Embryonic facial prominence (tissue), 1 donor: Measurements from ENCODE around the gene TIFAB.

Experiments
- DNase-seq: peaks from one replicate; pipeline ENCODE4 v3.0.0-alpha.2; 2016; ENCODE audit errors: extremely low spot score

Gene TIFAB

DNA sequence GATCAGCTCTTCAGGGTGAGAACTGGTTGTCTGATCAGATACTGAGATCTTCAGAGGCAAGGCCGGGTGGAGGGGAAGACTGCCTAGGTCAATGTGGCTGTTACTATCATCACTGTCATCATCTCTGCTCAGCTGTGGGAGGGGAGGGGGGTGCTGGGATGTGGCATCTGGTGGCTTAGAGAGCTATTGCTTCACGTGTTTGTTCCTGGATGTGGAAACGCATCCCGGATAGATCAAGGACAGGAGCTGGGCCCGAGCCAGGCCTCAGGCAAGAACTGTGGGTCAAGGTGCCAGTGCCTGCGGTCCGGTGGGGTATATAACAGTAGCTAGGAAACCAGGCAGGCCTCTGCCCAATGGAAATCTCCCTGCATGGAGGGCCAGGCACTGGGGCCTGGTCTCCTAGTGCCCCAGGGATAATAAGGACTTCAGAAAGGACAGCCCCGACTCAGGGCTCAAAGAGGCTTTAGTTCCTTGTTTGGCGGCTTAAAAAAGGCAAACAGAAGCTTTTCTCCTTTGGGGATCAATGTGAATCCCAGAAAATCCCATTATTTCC lies 30.3 kb upstream of the TIFAB start:
- DNase-seq, result no peak

DNA sequence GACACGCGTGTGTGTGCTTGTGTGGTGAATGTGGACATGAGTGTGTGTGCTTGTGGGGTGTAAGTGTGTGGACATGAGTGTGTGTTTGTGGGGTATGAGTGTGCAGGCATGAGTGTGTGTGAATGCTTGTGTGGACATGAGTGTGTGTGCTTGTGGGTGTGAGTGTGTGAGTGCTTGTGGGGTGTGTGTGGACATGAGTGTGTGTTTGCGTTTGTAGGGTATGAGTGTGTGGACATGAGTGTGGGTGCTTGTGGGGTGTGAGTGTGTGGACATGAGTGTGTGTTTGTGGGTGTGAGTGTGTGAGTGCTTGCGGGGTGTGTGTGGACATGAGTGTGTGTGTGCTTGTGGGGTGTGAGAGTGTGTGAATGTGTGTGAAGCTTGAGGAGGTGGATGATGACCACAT lies 29.8 kb upstream of the TIFAB start:
- DNase-seq, result no peak

DNA sequence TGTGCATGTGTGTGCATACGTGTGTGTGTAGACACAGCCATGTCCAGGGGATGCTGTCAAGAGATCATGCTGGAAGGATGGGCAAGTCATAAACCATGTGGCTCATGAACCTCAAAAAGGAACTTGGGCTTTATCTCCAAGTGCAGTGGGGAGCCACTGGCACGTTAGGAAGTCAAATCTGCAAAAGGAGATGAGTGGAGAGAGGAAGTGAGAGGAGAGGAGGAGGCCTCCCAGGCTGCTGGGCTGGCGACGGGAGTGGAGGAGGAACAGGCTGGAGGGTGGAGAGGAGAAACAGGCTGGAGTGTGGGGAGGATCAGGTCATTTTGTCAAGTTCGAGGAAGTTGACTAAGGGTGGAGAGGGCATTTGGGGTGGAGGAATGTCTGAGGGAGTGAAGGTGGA lies 29.2 kb upstream of the TIFAB start:
- no peak for DNase-seq

DNA sequence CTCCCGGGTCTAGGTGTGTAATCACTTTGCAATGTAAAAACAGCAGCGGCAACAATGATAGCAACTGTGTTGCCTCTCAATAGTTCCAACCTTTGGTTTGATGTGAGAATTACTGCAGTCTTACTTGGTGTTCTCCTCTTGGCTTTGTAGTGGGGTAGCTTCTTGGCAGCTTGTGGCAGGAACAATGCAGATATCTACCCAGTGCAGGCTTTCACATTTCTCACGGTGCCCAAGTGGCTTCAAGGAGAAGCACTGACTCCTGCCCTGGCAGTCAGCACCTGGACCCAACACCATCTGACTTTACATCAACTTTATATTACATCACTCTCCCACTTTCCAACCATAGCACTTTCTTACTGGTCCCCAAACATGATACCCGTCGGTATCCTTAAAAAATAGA lies 28.4 kb upstream of the TIFAB start:
- no peak for DNase-seq

DNA sequence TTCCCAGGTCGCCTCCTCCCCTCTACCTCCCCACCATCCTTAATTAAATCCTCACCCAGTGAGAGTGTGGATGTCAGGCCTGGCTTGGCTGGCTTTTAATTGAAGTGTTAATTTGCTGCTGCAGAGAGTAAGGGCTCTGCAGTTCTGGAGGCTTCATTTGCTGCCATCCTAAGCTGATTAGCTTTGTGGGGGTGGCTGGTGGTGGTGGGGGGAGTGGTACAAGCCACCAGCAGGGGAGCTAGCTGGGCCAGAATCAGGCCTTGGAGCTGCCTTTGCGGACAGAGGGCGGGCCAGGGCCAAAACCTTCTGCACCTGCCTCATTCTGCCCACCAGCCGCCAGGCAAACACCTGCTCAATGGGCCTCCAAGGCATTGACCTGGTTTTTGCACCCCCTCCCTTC lies 26.8 kb upstream of the TIFAB start:
- no peak for DNase-seq

DNA sequence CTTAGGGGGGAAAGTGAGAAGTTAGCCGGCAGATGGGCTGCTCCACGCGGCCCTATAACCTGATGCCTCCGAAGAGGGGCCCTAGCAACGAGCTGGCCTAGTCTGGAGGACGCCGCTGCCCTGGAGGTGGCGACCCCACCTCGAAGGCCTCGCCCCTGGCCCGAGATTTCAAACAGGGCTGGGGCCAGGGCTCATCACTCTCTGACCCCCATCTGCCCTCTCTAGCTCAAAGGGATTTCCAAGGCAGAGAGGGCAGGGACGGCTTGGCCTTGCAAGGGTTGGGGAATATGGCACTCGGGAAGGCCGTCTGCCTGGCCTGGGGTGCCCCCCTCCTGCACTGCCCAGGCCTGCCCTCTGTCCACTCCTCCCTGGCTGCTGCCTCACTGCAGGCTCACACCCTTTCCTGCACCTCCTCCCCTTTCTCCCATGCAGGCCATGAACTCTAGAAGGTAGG lies 25.5 kb upstream of the TIFAB start:
- no peak for DNase-seq

DNA sequence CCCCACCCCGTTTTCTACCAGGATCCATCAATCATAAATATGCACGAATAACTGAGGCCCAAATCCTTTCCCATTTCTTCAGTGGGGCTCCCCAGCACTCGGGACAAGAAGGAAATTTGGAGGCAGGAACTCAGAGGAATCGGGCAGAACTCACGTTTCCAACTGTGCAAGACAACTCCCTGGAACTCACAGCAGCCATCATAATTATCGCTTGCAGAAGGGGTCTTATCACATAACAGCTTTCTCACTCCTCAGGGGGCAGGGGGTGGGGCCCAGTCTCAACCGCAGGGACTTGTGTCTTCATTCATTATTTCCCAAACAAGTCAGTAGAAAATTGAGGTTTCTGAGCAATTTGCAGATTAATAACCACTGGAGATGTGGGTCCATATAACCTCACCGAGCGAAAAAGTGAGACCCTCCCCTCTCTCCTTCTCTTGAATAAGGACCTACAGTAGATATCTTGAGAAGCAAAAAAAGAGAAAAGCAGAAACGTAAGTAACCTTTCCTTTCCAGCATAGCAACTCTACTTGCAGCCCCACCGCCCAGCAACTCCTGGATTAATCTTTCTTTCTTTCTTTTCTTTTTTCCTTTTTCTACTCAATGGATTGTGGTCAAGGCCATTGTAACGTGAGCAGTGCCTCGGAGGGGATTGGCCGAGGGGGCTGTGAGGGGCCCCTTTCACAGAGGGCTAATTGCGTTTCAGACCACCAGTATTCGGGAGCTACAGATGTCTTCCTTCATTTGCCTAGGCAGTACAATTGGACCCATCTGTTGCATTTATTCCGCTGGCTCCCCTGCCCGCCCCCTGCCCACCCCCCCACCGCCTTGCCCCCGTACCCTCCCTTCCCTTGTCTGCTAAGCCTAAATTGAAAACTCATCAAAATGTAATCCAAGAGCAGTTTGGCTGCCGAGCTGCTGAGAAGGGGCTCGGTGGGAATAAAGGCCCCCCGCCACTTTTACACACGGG lies 24.7 kb upstream of the TIFAB start:
- no peak for DNase-seq

DNA sequence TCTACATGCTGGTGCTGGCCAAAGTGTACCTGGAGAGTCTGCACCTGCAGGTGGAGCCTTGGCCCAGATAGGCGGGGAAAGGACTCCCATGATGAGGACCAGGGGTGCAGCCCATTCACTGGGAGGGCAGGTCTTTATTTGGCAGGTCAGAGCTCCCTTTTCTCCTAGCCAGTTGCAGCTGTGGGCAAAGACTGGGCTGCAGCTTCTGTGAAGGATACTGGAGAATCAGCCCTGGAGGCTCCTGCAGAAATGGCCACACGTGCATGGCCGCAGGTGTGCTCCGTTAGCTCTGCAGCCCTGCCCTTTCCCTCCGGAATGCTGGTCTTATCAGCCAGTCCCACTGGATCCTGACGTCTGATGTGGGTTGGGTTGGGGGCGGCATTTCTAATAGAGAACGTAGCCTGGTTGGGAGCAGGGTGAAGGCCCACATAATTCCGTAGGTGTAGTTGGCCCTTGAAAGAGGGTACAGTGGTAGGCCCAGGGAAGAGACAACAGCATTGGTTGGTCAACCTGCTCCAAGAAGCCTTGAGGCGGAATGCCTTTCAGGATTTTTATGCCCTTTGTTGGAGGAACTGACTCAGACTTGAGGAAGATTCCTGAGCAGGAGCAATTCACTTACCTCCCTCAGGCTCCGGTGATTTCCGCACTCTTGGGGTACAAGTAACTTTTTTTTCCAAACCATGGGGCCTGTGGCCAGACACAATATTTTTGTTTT lies 22.0 kb upstream of the TIFAB start:
- no peak for DNase-seq

DNA sequence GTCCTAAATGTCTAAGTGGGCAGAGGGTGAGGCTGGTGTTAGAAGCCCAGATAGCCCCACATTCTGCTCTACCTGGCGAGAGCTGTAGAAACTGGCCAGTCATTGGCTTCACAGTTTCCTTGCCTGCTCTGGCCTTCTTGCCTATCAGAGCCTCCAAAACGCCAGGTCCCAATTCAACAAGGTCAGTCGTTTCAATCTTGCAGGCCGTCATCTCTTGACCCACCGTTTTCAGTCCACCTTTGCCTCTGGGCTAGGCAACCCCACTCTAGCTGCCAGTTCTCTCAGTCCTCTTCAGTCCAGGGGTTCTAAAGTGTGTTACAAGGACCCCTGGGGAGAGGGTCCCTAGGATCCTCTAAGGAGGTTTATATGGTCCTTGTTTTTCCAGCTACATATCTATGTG lies 20.0 kb upstream of the TIFAB start:
- no peak for DNase-seq

DNA sequence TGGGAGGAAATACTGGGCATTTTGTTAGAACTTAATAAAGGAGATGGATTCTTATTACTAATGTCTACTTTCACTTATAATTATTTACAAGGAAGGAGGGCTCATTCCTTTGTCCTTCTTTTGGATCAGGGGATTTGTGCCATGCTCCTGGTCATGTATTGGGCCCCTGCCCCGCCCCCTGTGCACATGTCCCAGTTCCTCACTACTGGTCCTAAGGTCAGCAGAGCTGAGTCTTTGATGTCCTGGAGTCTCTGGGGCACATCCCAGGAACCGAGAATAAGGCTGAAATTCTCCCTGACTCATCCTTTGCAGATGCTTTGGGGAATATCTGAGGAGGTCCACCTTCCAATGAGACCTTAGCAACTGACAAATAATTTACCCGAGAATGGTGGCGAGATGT lies 19.6 kb upstream of the TIFAB start:
- no peak for DNase-seq

DNA sequence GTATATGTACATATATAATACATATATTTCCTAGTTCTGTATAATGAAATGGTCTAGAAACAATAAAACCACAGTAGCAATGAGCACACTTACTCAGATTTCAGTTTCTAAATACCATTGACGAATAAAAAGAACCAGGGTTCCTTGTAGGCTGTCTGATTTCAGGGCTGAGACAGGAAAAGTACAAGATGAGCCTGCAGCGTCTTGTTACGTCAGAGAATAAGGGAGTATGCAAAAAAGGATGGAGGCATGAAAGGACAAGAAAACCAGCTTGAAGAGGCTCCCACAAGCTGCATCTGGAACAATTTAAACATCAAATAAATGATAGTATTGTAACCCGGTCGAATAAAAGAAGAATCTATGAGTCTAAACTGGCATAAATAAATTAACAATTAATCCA lies 17.8 kb upstream of the TIFAB start:
- DNase-seq, result no peak

DNA sequence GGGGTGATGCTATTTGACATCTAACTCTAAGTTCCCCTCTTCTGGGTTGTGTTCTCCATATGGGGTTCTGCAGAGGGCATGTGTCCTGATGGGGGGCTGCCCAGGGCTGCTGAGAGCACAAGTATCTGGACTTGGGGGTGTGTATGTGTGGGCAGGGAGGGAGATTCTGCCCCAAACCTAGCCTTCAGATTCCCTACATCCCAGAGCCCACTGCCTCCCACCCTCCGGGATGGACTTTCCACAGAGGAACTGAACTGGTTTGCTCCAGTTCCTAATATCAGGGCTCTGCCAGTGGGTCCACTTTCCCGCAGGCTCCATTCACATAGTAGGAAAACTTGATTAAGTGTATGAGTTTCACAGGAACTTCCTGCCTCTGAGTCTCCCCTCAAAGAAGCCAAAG lies 16.4 kb upstream of the TIFAB start:
- DNase-seq, result no peak

DNA sequence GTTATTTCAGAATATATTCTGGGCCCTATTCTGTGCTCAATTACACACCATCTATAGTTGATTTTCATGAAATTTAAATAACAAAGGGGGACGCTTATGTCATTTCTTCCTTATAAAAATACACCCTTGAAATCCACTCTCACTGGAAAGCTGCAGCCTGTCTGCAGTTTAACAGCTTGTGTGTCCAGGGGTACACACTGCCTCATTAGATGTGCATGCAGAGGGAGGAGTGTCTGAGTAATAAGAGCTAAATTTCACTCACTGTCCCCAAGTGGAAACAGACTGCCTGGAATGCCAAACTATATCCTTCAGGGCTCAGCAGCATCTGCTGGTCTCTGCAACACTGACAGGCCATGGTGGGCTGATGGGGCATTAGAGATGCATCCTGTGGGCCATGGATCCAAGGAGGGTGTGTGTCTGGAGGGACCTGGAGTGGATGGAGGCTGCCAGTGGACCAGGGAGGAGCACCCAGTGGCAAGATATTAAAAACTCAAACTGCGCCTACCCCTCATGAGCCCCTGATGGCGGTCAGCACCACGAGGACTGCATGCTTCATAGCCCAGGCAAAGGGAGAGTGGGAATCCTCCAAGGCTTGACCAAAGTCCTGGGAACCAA lies 15.8 kb upstream of the TIFAB start:
- DNase-seq, result no peak

DNA sequence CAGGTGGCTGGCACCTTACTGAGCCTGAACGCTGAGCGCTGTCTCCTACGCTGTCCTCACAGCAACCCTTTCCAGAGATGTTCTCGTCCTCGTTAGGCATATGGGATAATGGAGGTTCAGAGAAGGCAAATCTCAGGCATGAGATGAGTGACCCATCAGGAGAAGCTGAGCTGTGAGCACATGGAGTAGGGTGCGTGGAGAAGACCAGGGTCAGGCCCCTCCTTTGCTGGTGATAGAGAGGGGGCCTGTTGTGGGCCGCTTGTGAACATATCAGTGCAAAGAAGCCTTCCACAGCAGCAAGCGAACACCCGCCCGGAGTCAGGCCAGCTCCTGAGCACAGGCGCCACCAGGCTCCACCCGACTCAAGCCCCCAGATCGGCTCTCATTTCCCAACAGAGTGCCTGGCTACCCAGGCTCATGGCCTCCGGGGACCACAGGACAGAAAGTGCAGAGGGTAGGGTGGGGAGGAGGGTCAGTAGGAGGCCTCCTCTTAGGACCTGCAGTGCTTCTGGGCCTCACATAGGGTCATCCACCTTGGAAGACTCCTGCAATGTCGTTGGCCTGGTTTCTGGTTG lies 15.0 kb upstream of the TIFAB start:
- DNase-seq, result no peak

DNA sequence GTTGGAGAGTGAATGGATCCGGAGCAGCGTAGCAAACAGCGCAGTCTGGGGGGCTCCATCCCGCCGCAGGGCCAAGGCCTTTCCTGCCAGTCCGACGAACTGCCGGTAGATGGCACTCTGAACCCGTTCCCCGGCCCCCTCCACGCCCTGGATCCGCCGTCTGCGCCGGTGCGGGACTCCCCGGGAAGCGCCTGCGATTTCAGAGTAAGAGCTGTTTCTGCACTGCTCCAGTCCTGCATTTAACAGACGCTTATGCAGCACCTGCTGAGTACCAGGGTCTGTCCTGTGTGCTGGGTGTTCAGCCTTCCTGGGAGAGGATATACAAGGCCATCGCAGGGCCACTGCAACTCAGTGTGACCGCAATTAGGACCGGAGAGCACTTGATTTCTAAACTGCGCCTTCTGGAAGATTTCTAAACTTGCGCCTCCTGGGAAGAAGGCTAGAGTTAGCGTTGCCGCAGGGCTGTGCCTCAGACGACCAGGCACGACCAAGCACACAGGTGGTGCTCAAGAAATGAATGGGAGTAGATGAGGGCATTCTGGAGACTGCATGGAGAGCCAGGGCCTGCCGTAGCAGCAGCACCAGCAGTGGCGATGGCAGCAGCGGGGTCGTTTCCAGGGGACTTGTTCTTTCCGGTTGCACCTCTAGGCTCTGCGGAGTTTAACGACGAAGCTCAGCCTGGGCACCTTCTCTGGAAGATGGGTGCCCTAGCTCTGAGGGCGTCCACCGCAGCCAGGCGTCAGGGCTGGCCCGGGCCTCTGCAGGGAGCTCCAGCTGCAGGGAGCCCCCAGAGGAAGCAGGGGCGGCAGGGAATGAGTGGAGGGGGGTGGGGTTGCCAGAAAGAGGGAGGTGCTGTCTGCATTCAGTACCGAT lies 14.3 kb upstream of the TIFAB start:
- peak; percentile 61 for DNase-seq

DNA sequence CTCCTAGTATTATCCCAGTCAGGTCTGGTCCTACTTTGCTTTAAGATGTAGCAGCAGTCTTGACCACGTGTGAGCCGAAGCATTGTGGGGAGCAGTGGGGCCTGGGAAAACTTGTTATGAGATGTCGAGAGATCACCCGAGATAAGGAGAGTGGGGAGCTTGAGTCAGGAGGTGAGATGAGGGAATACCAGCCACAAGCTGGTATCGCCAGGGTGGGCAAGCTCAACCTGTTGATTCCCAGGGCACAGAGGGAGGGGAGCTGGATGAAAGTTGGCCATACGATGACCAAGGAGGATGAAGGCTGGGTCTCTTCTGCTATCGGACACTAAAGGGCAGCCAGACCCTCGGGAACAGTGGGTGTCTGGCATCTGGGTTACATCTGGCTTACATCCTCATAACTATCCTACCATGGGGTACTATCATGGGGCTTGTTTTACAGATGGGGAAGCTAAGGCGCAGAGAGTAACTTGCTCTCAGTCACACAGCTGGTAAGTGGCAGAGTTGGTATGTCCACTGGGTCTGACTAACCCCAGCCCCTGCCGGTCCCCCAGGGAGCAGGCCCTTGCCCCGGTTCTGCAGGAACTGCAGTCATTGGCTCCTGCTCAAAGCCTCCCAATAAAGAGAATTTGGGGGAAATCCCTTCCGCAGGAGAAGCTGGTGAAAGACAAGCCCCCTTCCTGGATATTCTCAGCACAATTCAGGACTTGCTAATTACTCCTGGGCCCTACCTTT lies 13.4 kb upstream of the TIFAB start:
- DNase-seq, result no peak

DNA sequence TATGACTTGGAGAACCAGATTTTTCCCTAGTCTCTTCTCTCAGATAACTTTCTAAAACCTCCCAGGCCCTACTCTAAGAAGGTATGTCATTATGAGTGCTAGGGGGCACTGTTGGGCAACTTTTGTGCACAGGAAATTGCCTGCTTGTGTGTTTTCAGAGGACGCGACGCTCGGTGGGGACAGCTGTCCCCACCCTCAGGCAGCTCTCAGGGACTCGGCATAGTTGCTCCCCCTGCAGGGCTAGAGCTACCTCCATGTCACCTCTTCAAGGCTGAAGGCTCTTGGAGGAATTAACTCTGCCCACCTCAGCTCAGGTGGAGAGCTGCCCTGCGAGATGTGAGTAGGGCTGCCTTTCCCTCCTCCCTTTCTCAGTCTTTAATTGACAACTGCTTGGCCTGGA lies 10.2 kb upstream of the TIFAB start:
- no peak for DNase-seq

DNA sequence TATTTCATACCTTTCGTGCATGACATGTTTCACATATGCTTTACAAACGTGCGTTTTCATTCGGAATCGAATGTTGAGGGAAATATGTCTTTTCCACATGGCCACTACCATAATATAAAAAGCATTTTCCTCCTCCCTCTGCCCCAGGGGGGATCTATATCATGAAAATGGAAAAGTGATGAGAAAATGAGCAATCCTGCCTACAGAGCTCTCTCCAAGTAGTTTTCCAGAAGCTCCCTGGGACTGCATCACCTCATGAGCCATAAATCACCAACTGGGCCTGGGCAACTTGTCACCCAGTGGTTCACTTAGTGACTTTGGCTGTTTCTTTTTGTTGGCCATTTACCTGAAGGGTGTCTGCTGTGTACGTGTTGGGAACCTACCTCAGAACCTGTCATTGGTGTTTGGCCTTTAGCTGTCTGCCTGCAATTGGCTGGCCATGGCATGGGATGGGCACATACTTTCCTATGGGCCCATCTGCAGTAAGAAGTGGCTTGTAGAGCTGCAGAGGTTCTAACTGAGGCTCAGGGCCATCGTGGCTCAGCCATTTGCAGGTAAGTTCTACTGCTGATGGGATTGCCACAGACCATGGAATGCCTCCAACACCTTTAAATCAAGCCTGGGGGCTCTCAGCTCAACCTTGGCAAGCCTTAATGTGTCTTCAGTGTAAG lies 9.5 kb upstream of the TIFAB start:
- no peak for DNase-seq

DNA sequence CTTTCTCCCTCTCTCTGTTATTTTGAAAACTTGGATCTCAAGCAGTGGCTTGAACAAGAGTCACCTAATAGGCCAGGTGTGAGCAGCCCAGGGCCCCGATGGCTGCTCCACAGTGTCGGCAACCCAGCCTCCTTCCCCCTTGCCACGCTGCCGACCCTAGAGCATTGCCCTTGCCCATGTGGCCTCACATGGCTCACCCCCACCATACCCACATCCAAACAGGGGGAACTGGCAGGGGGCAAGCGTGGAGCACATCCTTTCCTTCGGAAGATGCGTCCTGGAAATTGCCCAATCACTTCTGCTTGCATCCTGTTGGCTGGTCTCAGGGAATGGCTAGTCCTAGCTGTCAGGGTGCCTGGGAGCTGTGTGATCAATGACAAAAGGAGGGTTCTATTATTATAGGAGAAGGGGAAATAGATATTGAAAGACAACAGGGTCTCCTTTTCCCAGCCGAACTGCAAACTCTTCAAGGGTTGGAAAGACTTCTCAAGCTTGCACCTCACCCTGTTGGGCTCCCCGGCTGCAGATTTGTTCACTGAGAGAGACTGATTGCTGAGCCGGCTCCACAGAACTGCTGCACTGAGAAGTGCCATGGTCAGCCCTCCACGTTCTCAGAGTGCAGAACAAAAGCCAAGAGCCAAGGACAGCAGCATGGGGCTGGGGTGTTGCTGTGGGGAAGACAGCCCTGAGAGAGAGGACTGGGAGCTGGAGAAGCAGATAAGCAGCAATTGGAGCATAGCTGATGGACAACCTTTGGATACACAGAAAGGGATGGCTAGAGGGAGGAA lies 8.3 kb upstream of the TIFAB start:
- no peak for DNase-seq
